ENCODE data around the gene CHML.

DNA sequence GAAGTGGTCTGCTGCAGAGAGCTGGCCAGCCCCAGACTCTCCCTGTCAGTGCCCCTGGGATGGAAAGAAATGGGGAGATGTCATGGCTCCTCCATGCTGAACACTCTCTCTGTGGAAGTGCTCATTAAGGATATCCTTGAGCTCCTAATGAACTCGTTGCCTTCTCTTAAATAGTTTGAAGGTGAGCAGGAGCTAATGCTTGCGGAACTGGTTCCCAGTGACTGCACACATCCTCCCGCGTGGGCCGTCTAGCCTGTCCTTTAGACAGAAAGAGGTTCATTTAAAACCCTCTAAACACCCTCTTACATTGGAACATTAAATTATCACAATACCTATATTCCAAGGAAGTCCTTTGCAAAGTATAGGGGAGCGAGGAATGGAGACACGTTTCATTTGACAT lies 6.0 kb upstream of the CHML start:
- no peak for TF ChIP-seq POLR2A (IDR thresholded peaks at IDR 0.05)
- TF ChIP-seq, protein P1, sequence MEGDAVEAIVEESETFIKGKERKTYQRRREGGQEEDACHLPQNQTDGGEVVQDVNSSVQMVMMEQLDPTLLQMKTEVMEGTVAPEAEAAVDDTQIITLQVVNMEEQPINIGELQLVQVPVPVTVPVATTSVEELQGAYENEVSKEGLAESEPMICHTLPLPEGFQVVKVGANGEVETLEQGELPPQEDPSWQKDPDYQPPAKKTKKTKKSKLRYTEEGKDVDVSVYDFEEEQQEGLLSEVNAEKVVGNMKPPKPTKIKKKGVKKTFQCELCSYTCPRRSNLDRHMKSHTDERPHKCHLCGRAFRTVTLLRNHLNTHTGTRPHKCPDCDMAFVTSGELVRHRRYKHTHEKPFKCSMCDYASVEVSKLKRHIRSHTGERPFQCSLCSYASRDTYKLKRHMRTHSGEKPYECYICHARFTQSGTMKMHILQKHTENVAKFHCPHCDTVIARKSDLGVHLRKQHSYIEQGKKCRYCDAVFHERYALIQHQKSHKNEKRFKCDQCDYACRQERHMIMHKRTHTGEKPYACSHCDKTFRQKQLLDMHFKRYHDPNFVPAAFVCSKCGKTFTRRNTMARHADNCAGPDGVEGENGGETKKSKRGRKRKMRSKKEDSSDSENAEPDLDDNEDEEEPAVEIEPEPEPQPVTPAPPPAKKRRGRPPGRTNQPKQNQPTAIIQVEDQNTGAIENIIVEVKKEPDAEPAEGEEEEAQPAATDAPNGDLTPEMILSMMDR (IDR thresholded peaks at IDR 0.05): no peak
